ENCODE data around the gene FER.

FER gene

DNA sequence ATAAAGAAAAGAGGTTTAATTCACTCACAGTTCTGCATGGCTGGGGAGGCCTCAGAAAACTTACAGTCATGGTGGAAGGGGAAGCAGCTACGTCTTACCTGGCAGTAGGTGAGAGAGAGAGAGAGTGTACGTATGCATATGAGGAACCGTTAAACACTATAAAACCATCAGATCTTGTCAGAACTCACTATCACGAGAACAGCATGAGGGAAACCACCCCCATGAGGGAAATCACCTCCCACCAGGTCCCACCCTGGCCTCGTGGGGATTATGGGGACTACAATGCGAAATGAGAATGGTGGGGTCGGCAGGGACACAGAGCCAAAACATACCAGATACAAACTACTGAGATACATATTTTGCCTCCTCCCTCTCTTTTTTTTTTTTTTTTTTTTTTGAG, 10.8 kb upstream of the FER start:
- TF ChIP-seq, protein P1, sequence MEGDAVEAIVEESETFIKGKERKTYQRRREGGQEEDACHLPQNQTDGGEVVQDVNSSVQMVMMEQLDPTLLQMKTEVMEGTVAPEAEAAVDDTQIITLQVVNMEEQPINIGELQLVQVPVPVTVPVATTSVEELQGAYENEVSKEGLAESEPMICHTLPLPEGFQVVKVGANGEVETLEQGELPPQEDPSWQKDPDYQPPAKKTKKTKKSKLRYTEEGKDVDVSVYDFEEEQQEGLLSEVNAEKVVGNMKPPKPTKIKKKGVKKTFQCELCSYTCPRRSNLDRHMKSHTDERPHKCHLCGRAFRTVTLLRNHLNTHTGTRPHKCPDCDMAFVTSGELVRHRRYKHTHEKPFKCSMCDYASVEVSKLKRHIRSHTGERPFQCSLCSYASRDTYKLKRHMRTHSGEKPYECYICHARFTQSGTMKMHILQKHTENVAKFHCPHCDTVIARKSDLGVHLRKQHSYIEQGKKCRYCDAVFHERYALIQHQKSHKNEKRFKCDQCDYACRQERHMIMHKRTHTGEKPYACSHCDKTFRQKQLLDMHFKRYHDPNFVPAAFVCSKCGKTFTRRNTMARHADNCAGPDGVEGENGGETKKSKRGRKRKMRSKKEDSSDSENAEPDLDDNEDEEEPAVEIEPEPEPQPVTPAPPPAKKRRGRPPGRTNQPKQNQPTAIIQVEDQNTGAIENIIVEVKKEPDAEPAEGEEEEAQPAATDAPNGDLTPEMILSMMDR (IDR thresholded peaks at IDR 0.05; ENCODE audit: low read depth, low read length), result no peak
- H3K9me3 ChIP-seq (ENCODE audit: severe bottlenecking), result no peaks in the 10 kb centered on the region
- no peak overlapping the region for H3K27ac ChIP-seq
- no peak for DNase-seq
- no peaks in the 10 kb centered on the region for H3K36me3 ChIP-seq
- H3K27me3 ChIP-seq (ENCODE audit: insufficient read depth, low read depth, severe bottlenecking), result no peaks in the 10 kb centered on the region
- no peak overlapping the region for H3K4me3 ChIP-seq (ENCODE audit: low read depth, low read length)

DNA sequence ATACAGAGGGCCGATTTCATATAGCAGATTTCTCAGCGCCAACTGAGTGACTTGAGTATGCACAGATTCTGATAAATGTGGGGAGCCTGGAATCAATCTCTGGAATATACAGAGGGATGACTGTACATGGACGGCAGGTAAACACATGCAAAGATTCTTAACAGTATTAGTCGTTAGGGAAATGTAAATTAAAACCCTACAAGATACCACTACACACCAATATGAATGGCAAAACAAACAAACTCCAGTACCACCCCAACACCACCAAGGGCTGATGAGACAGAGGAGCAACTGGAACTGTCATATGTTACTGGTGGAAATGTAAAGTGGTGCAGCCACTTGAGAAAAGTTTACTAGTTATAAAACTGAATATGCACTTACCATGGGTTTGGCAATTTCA, 8.3 kb upstream of the FER start:
- no peak for DNase-seq
- Histone ChIP-seq H3K4me3 (ENCODE audit: low read depth, low read length) (no peak overlapping the region), H3K27ac (no peak overlapping the region), H3K27me3 (ENCODE audit: insufficient read depth, low read depth, severe bottlenecking) (no peaks in the 10 kb centered on the region), H3K36me3 (no peaks in the 10 kb centered on the region), H3K9me3 (ENCODE audit: severe bottlenecking) (no peaks in the 10 kb centered on the region)
- TF ChIP-seq, protein P1 (IDR thresholded peaks at IDR 0.05; ENCODE audit: low read depth, low read length), result no peak

DNA sequence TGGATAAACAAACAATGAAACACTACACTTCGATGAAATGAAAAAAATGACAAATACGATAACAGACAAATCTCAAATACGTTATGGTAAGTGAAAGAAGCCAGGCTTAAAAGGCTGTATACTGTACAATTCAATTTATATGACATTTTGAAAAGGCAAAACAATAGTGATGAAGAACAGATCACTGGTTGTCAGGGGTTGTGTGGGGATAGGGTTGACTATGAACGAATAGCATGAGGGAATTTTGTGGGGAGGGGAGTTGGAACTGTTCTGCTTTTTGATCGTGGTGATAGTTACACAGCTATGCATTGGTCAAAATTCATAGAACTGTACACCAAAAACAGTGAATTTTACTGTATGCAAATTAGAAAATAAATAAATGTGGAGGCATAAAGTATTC, 7.8 kb upstream of the FER start:
- H3K9me3 ChIP-seq (ENCODE audit: severe bottlenecking), result no peaks in the 10 kb centered on the region
- TF ChIP-seq, protein P1 (IDR thresholded peaks at IDR 0.05; ENCODE audit: low read depth, low read length), result no peak
- H3K36me3 ChIP-seq, result no peaks in the 10 kb centered on the region
- H3K27ac ChIP-seq, result no peak overlapping the region
- H3K27me3 ChIP-seq (ENCODE audit: insufficient read depth, low read depth, severe bottlenecking), result no peaks in the 10 kb centered on the region
- no peak overlapping the region for H3K4me3 ChIP-seq (ENCODE audit: low read depth, low read length)
- DNase-seq, result no peak

DNA sequence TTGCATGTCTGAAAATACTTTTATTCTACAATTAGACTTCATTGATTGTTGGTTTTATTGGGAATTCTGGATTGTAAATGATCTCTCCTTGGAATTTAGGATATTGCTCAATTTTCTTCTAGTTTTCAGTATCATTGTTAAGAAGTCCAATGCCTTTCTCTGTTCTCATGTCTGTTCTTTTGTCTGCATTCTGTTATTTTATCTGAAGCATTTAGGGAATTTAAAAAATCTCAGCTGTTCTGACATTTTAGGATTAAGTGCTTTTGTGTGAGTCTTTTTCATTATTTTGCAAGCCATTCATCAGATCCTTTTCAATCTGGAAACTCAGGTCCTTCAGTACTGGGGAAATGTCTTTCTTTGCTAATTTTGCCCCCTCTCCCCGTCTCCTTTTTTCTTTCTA, 4.4 kb upstream of the FER start:
- Histone ChIP-seq H3K36me3 (no peaks in the 10 kb centered on the region), H3K27me3 (ENCODE audit: insufficient read depth, low read depth, severe bottlenecking) (no peaks in the 10 kb centered on the region), H3K27ac (no peak overlapping the region), H3K4me3 (ENCODE audit: low read depth, low read length) (no peak overlapping the region), H3K9me3 (ENCODE audit: severe bottlenecking) (no peaks in the 10 kb centered on the region)
- TF ChIP-seq, protein P1 (IDR thresholded peaks at IDR 0.05; ENCODE audit: low read depth, low read length), result no peak
- no peak for DNase-seq

DNA sequence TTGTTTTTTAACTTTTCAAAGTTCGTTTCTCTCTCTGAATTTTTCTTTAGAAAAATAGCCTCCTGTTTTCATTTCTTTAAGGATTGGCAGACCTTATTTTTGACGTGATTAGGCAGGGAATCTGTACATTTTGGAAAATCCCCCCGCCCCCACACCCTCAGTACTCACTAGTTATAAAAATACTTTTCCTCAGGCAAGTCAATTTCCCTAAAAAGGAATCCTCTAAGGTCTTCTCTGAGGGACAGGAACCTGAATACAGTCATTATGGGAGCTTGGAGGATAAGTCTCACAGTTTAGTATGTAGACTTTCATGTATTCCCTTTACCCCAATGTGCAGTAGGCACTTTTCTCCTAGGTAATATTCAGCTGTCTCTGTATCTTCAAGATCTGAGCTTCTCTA, 3.9 kb upstream of the FER start:
- DNase-seq, result no peak
- no peaks in the 10 kb centered on the region for H3K36me3 ChIP-seq
- H3K27ac ChIP-seq, result no peak overlapping the region
- H3K4me3 ChIP-seq (ENCODE audit: low read depth, low read length), result no peak overlapping the region
- no peaks in the 10 kb centered on the region for H3K27me3 ChIP-seq (ENCODE audit: insufficient read depth, low read depth, severe bottlenecking)
- TF ChIP-seq, protein P1 (IDR thresholded peaks at IDR 0.05; ENCODE audit: low read depth, low read length), result no peak
- H3K9me3 ChIP-seq (ENCODE audit: severe bottlenecking), result no peaks in the 10 kb centered on the region

DNA sequence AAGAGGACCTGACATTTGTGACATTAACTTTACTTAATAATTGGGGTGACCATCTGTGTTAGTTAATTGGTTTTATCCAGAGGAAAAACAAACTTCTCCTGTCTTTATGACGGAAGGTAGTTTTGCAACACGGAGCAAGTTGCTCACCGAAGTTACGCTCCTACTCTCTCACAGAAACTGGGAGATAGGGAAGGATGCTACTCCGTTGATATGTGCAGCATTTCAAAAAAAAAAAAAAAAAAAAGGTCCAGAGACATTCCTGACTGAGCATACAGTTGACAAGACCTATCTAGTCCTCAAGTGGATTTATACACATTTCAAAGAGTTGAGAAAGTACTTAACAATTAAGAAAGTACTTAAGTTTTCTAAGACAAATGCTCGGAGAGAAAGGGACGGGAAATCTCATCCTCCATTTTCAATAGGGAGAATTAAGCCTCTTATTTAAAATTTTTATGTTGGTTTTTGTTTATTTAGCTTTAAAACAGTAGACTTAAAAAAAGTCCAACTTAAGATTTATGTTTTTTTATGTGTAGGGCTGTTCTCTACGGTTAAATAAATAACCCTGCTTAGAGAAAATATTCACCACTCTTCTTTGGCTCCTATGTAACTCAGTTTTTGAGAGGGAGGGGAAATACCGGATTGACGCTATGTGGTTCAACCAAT, 455 bp upstream of the FER start:
- no peak overlapping the region for H3K27ac ChIP-seq
- TF ChIP-seq, protein P1 (IDR thresholded peaks at IDR 0.05; ENCODE audit: low read depth, low read length), result no peak
- DNase-seq, result no peak
- H3K36me3 ChIP-seq, result no peaks in the 10 kb centered on the region
- no peak overlapping the region for H3K4me3 ChIP-seq (ENCODE audit: low read depth, low read length)
- H3K27me3 ChIP-seq (ENCODE audit: insufficient read depth, low read depth, severe bottlenecking), result no peaks in the 10 kb centered on the region
- no peaks in the 10 kb centered on the region for H3K9me3 ChIP-seq (ENCODE audit: severe bottlenecking)
